ENCODE measurements around the gene HTT. TPM values are rescaled to one million over a fixed set of nuclear protein-coding genes. Genes with fewer than 3 reads are reported as not detected.

The HTT gene
- total RNA-seq, 1 donor from 2014 or later = 65.2 TPM

GRCh38 chr4:3254302-3255131 is 180.0 kb downstream of the HTT start:
- no peak overlapping the region for H3K4me3 ChIP-seq (ENCODE audit: insufficient read depth, low read depth, low read length)
- TF ChIP-seq EZH2 (IDR thresholded peaks at IDR 0.05; ENCODE audit: insufficient read depth, low read length) = no peak
- TF ChIP-seq CTCF (IDR thresholded peaks at IDR 0.05; ENCODE audit: insufficient read depth, low read depth, low read length) = no peak
- Mint-ChIP-seq H3K4me3 (ENCODE audit: unreplicated experiment) (no peak overlapping the region), H3K27ac (ENCODE audit: unreplicated experiment) (no peak overlapping the region), H3K4me1 (ENCODE audit: low read depth, unreplicated experiment) (no peaks in the 10 kb centered on the region), H3K9me3 (ENCODE audit: unreplicated experiment) (no peaks in the 10 kb centered on the region), H3K27me3 (ENCODE audit: low read depth, unreplicated experiment) (no peaks in the 10 kb centered on the region), H3K36me3 (ENCODE audit: low read depth, unreplicated experiment) (peaks cover 10% of the 10 kb centered on the region)
- H3K36me3 ChIP-seq (ENCODE audit: insufficient read depth, low read length) = no peaks in the 10 kb centered on the region
- FAIRE-seq = no peak
- no peaks in the 10 kb centered on the region for H3K27me3 ChIP-seq (ENCODE audit: insufficient read depth, low read length)
- H3K9me3 ChIP-seq (ENCODE audit: insufficient read depth, low read depth, low read length) = no peaks in the 10 kb centered on the region
- no peaks in the 10 kb centered on the region for H3K79me2 ChIP-seq (ENCODE audit: insufficient read depth, low read length)
- DNase-seq (ENCODE audit: low read depth) = no peak
- no peak overlapping the region for H3K27ac ChIP-seq (ENCODE audit: low read depth, low read length)
- H4K20me1 ChIP-seq (ENCODE audit: insufficient read depth, low read length) = no peaks in the 10 kb centered on the region
- no peak overlapping the region for H3K9ac ChIP-seq (ENCODE audit: low read length)
- H3K4me2 ChIP-seq (ENCODE audit: low read length) = no peak overlapping the region
- no peak overlapping the region for H2AFZ ChIP-seq (ENCODE audit: low read depth, low read length)
- peaks cover 5% of the 10 kb centered on the region for H3K4me1 ChIP-seq (ENCODE audit: insufficient read depth, low read length)

GRCh38 chr4:3255611-3256186 is 181.2 kb downstream of the HTT start:
- no peaks in the 10 kb centered on the region for H3K9me3 Mint-ChIP-seq (ENCODE audit: unreplicated experiment)
- H3K79me2 ChIP-seq (ENCODE audit: insufficient read depth, low read length) = no peaks in the 10 kb centered on the region
- no peaks in the 10 kb centered on the region for H3K27me3 Mint-ChIP-seq (ENCODE audit: low read depth, unreplicated experiment)
- peaks cover 5% of the 10 kb centered on the region for H3K4me1 ChIP-seq (ENCODE audit: insufficient read depth, low read length)
- H3K36me3 ChIP-seq (ENCODE audit: insufficient read depth, low read length) = no peaks in the 10 kb centered on the region
- H3K27ac ChIP-seq (ENCODE audit: low read depth, low read length) = no peak overlapping the region
- no peak overlapping the region for H3K4me3 Mint-ChIP-seq (ENCODE audit: unreplicated experiment)
- no peak overlapping the region for H2AFZ ChIP-seq (ENCODE audit: low read depth, low read length)
- no peaks in the 10 kb centered on the region for H3K9me3 ChIP-seq (ENCODE audit: insufficient read depth, low read depth, low read length)
- H3K4me3 ChIP-seq (ENCODE audit: insufficient read depth, low read depth, low read length) = no peak overlapping the region
- H3K4me2 ChIP-seq (ENCODE audit: low read length) = no peak overlapping the region
- DNase-seq (ENCODE audit: low read depth) (no peak), FAIRE-seq (no peak)
- H3K27ac Mint-ChIP-seq (ENCODE audit: unreplicated experiment) = no peak overlapping the region
- no peaks in the 10 kb centered on the region for H4K20me1 ChIP-seq (ENCODE audit: insufficient read depth, low read length)
- no peak for TF ChIP-seq EZH2 (IDR thresholded peaks at IDR 0.05; ENCODE audit: insufficient read depth, low read length)
- no peak for TF ChIP-seq CTCF (IDR thresholded peaks at IDR 0.05; ENCODE audit: insufficient read depth, low read depth, low read length)
- no peaks in the 10 kb centered on the region for H3K27me3 ChIP-seq (ENCODE audit: insufficient read depth, low read length)
- H3K9ac ChIP-seq (ENCODE audit: low read length) = no peak overlapping the region
- no peaks in the 10 kb centered on the region for H3K4me1 Mint-ChIP-seq (ENCODE audit: low read depth, unreplicated experiment)
- peaks cover 12% of the 10 kb centered on the region for H3K36me3 Mint-ChIP-seq (ENCODE audit: low read depth, unreplicated experiment)

Data from astrocyte (in vitro differentiated cells and primary cell).